CD4-positive, alpha-beta T cell (primary cell): Measurements from ENCODE around the gene OTULINL. TPM values are rescaled to one million over a fixed set of nuclear protein-coding genes. Genes with fewer than 3 reads are reported as not detected.

Source experiments
- ATAC-seq: fragments of 200-7000 bp; cut with Tn5 transposase; one replicate; pipeline ENCODE4 v1.10.0; 2022; ENCODE audit warnings: mild to moderate bottlenecking; ENCODE audit not compliant: poor library complexity
- CTCF ChIA-PET: fragments of 350-600 bp; sonication (Branson Sonifier 250); formaldehyde crosslinking; loops from one replicate; lab custom pipeline; 2021; ENCODE audit warnings: antibody characterized with exemption, inconsistent platforms; lab: Charles Lee
- POLR2A ChIA-PET: fragments of 350-600 bp; sonication (Branson Sonifier 250); formaldehyde crosslinking; loops from one replicate; lab custom pipeline; 2021; ENCODE audit warnings: antibody characterized with exemption, inconsistent platforms; lab: Charles Lee
- DNase-seq, 14 experiments: peaks; one replicate each; pipeline ENCODE4 v3.0.0-alpha.2; 2013 to 2020; ENCODE audit warnings: mixed read lengths in 2 of 14
- H3K27ac ChIP-seq, 2 donors: one replicate each; pipeline versions ENCODE4 v1.5.1 to v1.7.0; 2013; ENCODE audit warnings: low read length in 2 of 2, low read depth in 1 of 2, mild to moderate bottlenecking in 1 of 2
- H3K27me3 ChIP-seq, 2 experiments: 1 replicate in 1 of 2; 2 replicates in 1 of 2; pipeline versions ENCODE4 v1.6.1 to v1.7.0; 2013; ENCODE audit warnings: low read length in 2 of 2, control low read depth in 1 of 2, mild to moderate bottlenecking in 1 of 2, moderate library complexity in 1 of 2; ENCODE audit not compliant: insufficient read depth in 2 of 2, control insufficient read depth in 1 of 2
- H3K36me3 ChIP-seq: one replicate; pipeline ENCODE4 v1.6.1; 2013; ENCODE audit warnings: low read length, control low read depth; ENCODE audit not compliant: insufficient read depth
- H3K4me1 ChIP-seq: one replicate; pipeline ENCODE4 v1.6.1; 2013; ENCODE audit warnings: low read length, control low read depth; ENCODE audit not compliant: insufficient read depth
- H3K4me3 ChIP-seq: one replicate; pipeline ENCODE4 v1.5.1; 2013; ENCODE audit warnings: mild to moderate bottlenecking, low read length, moderate library complexity
- H3K9me3 ChIP-seq, 2 experiments: 1 replicate in 1 of 2; 2 replicates in 1 of 2; pipeline versions ENCODE4 v1.6.1 to v1.7.0; 2013; ENCODE audit warnings: low read length in 2 of 2, mild to moderate bottlenecking in 2 of 2, control low read depth in 1 of 2, moderate library complexity in 1 of 2; ENCODE audit not compliant: control insufficient read depth in 1 of 2, insufficient read depth in 1 of 2
- H3K27ac Mint-ChIP-seq: one replicate; pipeline ENCODE4 v1.8.0; 2020; ENCODE audit warnings: mixed read lengths
- H3K27me3 Mint-ChIP-seq: one replicate; pipeline ENCODE4 v1.8.0; 2021; ENCODE audit warnings: mixed read lengths
- H3K36me3 Mint-ChIP-seq: one replicate; pipeline ENCODE4 v1.8.0; 2021; ENCODE audit warnings: low read depth, mixed read lengths
- H3K4me1 Mint-ChIP-seq: one replicate; pipeline ENCODE4 v1.8.0; 2021; ENCODE audit warnings: low read depth, mixed read lengths
- H3K4me3 Mint-ChIP-seq: one replicate; pipeline ENCODE4 v1.8.0; 2020; ENCODE audit warnings: mild to moderate bottlenecking, mixed read lengths
- H3K9me3 Mint-ChIP-seq: one replicate; pipeline ENCODE4 v1.8.0; 2020; ENCODE audit warnings: mixed read lengths
- intact Hi-C, 2 experiments: fragments of 100-400 bp; cut with DNase I in 1 of 2; cut with micrococcal nuclease in 1 of 2; formaldehyde crosslinking; loops; one replicate each; pipeline versions ENCODE4 v1.15.1 to v1.9.0; 2023 to 2025; cut with DNase I, micrococcal nuclease
- total RNA-seq, 174 experiments: library from RNA in 2 of 174; stranded (reverse) in 2 of 174; gene quantifications; one replicate each; pipeline ENCODE4 v1.2.3 and lab custom pipeline; 2021 to 2026
- TF ChIP-seq, protein P1 (sequence below): fragments of 200-600 bp; IDR thresholded peaks from one replicate; pipeline ENCODE4 v1.8.0; 2022; ENCODE audit warnings: antibody characterized with exemption, mild to moderate bottlenecking

OTULINL gene
- total RNA-seq, 2 experiments from 2014 or later: 55.6 to 60.9 TPM

DNA sequence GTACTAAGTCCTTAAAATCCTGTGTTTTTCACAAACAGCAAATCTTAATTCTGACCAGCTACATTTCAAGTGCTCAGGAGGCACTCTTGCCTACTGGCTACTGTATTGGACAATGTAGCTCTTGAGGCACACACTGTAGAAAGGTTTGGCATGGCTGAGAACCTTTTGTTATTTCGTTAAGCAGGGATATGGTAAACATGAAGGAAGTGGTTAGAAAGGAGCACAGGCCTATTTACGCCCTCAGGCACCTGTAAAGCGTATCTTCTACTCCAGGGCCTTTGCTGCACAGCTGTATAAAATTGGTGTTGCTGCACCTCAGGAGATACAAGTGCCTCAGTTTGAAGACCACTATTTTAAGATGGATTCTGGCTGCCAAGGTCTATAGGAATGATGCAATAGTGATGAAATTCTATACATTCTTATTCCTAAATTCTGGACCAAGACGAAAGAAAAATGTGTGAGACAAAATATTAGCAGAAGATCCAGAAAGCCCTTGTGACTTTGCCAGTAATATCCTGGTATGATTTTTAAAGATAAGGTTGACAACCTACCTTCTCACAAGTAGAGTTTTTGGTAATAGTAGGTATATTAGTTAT, 73.7 kb downstream of the OTULINL start:
- TF ChIP-seq, protein P1, sequence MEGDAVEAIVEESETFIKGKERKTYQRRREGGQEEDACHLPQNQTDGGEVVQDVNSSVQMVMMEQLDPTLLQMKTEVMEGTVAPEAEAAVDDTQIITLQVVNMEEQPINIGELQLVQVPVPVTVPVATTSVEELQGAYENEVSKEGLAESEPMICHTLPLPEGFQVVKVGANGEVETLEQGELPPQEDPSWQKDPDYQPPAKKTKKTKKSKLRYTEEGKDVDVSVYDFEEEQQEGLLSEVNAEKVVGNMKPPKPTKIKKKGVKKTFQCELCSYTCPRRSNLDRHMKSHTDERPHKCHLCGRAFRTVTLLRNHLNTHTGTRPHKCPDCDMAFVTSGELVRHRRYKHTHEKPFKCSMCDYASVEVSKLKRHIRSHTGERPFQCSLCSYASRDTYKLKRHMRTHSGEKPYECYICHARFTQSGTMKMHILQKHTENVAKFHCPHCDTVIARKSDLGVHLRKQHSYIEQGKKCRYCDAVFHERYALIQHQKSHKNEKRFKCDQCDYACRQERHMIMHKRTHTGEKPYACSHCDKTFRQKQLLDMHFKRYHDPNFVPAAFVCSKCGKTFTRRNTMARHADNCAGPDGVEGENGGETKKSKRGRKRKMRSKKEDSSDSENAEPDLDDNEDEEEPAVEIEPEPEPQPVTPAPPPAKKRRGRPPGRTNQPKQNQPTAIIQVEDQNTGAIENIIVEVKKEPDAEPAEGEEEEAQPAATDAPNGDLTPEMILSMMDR: no peak
- DNase-seq (no peak), ATAC-seq (no peak)
- Mint-ChIP-seq H3K4me1 (peaks cover 13% of the 10 kb centered on the region), H3K4me3 (no peak overlapping the region), H3K9me3 (no peaks in the 10 kb centered on the region), H3K27me3 (peaks cover 3% of the 10 kb centered on the region), H3K36me3 (no peaks in the 10 kb centered on the region), H3K27ac (no peak overlapping the region)
- Histone ChIP-seq H3K9me3 (no peaks in the 10 kb centered on the region), H3K4me1 (no peaks in the 10 kb centered on the region), H3K4me3 (no peak overlapping the region), H3K36me3 (no peaks in the 10 kb centered on the region), H3K27me3 (no peaks in the 10 kb centered on the region), H3K27ac (no peak overlapping the region)
- CTCF ChIA-PET: interaction anchor here (1.4 kb wide), 1 partner anchor 256 kb away, joined by 3 read pairs; no protein-coding TSS in a partner anchor
- POLR2A ChIA-PET: interaction anchor here (0.8 to 0.9 kb wide), 2 partner anchors 61 to 73 kb away, joined by 3 read pairs; no protein-coding TSS in a partner anchor
- intact Hi-C loops: no loop called here

DNA sequence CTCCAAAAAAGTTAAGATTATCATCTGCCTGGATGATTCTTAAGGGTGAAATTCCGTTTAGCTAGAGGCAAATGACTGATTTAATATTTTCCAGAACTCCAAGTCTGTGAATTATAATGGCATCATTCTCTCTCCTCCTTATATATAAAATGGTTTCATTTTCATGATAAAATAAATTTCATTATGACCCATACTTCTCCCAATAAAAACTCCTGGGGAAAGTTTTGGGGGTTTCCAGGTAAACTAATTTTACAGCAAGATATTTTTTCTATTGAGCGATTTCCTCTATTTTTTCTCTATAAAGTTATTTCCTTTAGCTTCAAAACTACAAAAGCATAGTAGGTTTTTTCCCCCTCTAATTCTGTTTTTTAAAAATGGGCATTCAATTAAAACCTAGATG, 75.3 kb downstream of the OTULINL start:
- Mint-ChIP-seq H3K9me3 (no peaks in the 10 kb centered on the region), H3K4me3 (no peak overlapping the region), H3K27me3 (no peaks in the 10 kb centered on the region), H3K4me1 (peaks cover 23% of the 10 kb centered on the region), H3K27ac (no peak overlapping the region), H3K36me3 (no peaks in the 10 kb centered on the region)
- Histone ChIP-seq H3K4me1 (no peaks in the 10 kb centered on the region), H3K4me3 (no peak overlapping the region), H3K9me3 (no peaks in the 10 kb centered on the region), H3K36me3 (no peaks in the 10 kb centered on the region), H3K27me3 (no peaks in the 10 kb centered on the region), H3K27ac (no peak overlapping the region)
- TF ChIP-seq, protein P1: no peak
- intact Hi-C loops: no loop called here
- DNase-seq (no peak), ATAC-seq (no peak)
- ChIA-PET POLR2A (interaction anchor here (1.0 kb wide), 1 partner anchor 75 kb away, joined by 4 read pairs; the partner anchor contains the start of gene OTULINL), CTCF (interaction anchor here (0.6 to 1.6 kb wide), 2 partner anchors 8 to 301 kb away, joined by 3 to 11 read pairs; no protein-coding TSS in a partner anchor)

DNA sequence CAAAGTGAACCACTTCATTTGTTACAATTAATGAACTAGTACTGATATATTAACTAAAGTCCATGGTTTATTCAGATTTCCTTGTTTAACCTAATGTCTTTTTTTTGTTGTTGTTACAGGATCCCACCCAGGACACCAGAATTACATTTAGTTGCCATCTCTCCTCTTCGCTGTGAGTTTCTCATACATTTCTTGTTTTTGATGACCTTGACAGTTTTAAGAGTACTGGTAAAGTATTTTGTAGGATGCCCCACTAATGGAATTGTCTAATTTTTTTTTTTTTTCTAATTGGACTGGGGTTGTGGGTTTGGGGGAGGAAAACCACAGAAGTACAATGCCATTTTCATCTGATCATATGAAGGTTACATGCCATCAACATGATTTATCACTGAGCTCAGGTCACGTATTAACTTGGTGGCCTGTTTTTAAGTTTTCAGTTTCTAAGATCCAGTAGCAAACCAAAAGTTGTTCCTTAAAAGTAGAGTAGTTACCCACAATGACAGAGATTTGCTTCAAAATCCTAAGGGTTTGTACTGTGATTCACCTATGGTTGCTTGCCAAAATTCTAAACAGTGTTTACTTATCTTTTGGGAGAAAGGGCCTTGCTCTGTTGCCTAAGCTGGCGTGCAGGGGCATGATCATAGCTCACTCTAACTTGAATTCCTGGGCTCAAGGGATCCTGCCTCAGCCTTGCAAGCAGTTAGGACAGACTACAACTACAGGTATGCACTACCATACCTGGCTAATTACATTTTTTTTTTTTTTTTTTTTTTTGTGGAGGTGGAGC, 78.4 kb downstream of the OTULINL start:
- Histone ChIP-seq H3K27me3 (no peaks in the 10 kb centered on the region), H3K27ac (no peak overlapping the region), H3K4me1 (peaks cover 14% of the 10 kb centered on the region), H3K9me3 (no peaks in the 10 kb centered on the region), H3K36me3 (no peaks in the 10 kb centered on the region), H3K4me3 (no peak overlapping the region)
- Mint-ChIP-seq H3K36me3 (peaks cover 6% of the 10 kb centered on the region), H3K27ac (no peak overlapping the region), H3K4me3 (no peak overlapping the region), H3K4me1 (peaks cover 46% of the 10 kb centered on the region), H3K9me3 (no peaks in the 10 kb centered on the region), H3K27me3 (no peaks in the 10 kb centered on the region)
- intact Hi-C loops: loop anchor here (10.0 kb wide), 2 partner anchors 75 to 515 kb away; partner anchors contain the start of genes OTULINL (in 1 of the 2) and TRIO (in 1 of the 2)
- TF ChIP-seq, protein P1: no peak
- ChIA-PET CTCF (interaction anchor here (0.6 to 1.7 kb wide), 2 partner anchors 11 to 20 kb away, joined by 3 read pairs; no protein-coding TSS in a partner anchor), POLR2A (no interaction called here)
- ATAC-seq (no peak), DNase-seq (no peak)
